Measurements from ENCODE around the gene PTPRC. TPM values are rescaled to one million over a fixed set of nuclear protein-coding genes. Genes with fewer than 3 reads are reported as not detected.

Gene PTPRC
- total and polyA plus RNA-seq, 2 experiments from 2014 or later: 0.66 to 0.86 TPM

DNA sequence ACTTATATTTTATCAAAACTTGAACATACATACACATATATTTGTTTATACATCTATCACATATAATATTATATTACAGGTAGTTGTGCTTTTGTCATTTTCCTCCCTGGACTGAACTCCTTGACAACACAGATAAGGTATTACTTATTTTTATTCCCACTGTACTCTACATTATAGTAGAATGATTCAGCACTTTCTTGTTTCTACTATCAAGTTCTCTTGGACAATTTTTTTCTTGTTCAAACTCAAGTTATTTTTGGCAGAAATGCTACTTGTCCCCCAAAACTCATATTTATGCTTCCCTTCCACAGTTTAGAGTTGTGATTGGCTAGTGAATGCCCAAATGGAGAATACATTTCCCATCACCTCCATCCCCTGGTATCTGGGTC lies 10.8 kb upstream of the PTPRC start:
- Histone ChIP-seq H2AFZ (peak overlapping the region; percentile 49), H3K27me3 (replicated peaks; ENCODE audit: insufficient read depth) (no peaks in the 10 kb centered on the region), H3K4me3 (no peak overlapping the region), H3K4me1 (ENCODE audit: insufficient read depth) (peaks cover 20% of the 10 kb centered on the region), H3K4me2 (ENCODE audit: unreplicated experiment) (no peak overlapping the region), H3K27ac (no peak overlapping the region), H3K9me3 (ENCODE audit: low read depth) (no peaks in the 10 kb centered on the region), H3K9me2 (ENCODE audit: insufficient read depth) (no peaks in the 10 kb centered on the region), H3K9ac (no peak overlapping the region), H3K79me2 (ENCODE audit: insufficient read depth) (no peaks in the 10 kb centered on the region), H4K20me1 (ENCODE audit: insufficient read depth) (no peaks in the 10 kb centered on the region), H3F3A (ENCODE audit: insufficient read depth) (peaks cover 15% of the 10 kb centered on the region; the same call in 1 of the 2 replicates), H3K36me3 (ENCODE audit: low read depth) (no peaks in the 10 kb centered on the region)
- no peak for DNase-seq
- in situ Hi-C loops (cut with MboI): no loop called here
- TF ChIP-seq EZH2 (IDR thresholded peaks at IDR 0.05; ENCODE audit: insufficient read depth, poor library complexity, severe bottlenecking) (no peak), EZH2phosphoT487 (IDR thresholded peaks at IDR 0.05; ENCODE audit: insufficient read depth, low read depth) (no peak)

DNA sequence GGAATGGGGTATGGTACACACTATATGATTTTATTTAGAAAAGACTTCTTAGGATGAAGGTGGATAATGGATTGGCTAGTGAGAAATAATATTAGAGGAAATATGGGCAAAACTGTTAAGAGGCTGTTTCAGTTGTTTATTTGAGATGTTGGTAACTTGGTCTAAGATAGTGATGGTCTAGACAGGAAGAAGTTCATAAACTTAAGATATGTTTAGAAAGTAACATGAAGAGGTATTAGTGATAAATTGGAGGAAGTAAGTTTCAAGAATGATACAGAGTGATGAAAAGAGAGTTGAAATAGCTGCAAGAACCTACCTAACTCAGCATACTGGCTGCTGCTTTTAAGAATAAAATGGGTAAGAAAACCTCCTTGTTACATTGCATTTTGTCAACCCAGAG lies 9.2 kb upstream of the PTPRC start:
- Histone ChIP-seq H3K9ac (no peak overlapping the region), H3K9me3 (ENCODE audit: low read depth) (no peaks in the 10 kb centered on the region), H3K36me3 (ENCODE audit: low read depth) (no peaks in the 10 kb centered on the region), H3K79me2 (ENCODE audit: insufficient read depth) (no peaks in the 10 kb centered on the region), H3K4me2 (ENCODE audit: unreplicated experiment) (no peak overlapping the region), H2AFZ (peak overlapping the region; percentile 36; the same call in 1 of the 2 replicates), H3K4me1 (ENCODE audit: insufficient read depth) (peaks cover 5% of the 10 kb centered on the region), H4K20me1 (ENCODE audit: insufficient read depth) (no peaks in the 10 kb centered on the region), H3K9me2 (ENCODE audit: insufficient read depth) (no peaks in the 10 kb centered on the region), H3K27me3 (replicated peaks; ENCODE audit: insufficient read depth) (no peaks in the 10 kb centered on the region), H3F3A (ENCODE audit: insufficient read depth) (peaks cover 2% of the 10 kb centered on the region; the same call in 1 of the 2 replicates), H3K27ac (no peak overlapping the region), H3K4me3 (no peak overlapping the region)
- in situ Hi-C loops (cut with MboI): no loop called here
- TF ChIP-seq EZH2 (IDR thresholded peaks at IDR 0.05; ENCODE audit: insufficient read depth, poor library complexity, severe bottlenecking) (no peak), EZH2phosphoT487 (IDR thresholded peaks at IDR 0.05; ENCODE audit: insufficient read depth, low read depth) (no peak)
- DNase-seq: no peak

DNA sequence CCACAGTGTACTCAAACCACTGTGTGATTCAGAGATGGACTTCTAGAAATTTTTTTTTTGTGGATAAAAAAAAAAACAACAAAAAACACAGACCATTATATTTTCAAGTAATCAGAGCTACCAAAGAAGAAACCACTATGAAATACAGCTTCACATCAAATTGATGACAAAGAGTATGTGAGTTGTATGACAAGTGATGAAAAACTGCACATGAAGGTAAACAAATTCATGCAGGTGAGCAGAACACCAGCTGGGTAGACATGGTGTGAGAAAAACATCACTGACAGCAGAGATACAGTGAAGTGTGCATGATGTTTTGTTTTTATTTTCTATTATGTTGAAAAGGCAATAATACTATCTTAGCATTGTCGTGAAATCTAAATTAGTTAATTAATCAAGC lies 8.0 kb upstream of the PTPRC start:
- no peak for DNase-seq
- 74 to 82% methylated on average over 1 of the region's 1 CpG for WGBS, 2 experiments (ENCODE audit: low coverage in 1 of 2, low lambda C conversion rate in 2 of 2, missing lambda C conversion rate in 2 of 2)
- no peak overlapping the region for H3K4me3 ChIP-seq
- no peak overlapping the region for H3K27ac ChIP-seq
- no peaks in the 10 kb centered on the region for H3K9me2 ChIP-seq (ENCODE audit: insufficient read depth)
- H3F3A ChIP-seq (ENCODE audit: insufficient read depth): no peaks in the 10 kb centered on the region
- H4K20me1 ChIP-seq (ENCODE audit: insufficient read depth): no peaks in the 10 kb centered on the region
- no peaks in the 10 kb centered on the region for H3K27me3 ChIP-seq (replicated peaks; ENCODE audit: insufficient read depth)
- H2AFZ ChIP-seq: no peak overlapping the region
- H3K79me2 ChIP-seq (ENCODE audit: insufficient read depth): no peaks in the 10 kb centered on the region
- no peak overlapping the region for H3K9ac ChIP-seq
- TF ChIP-seq EZH2 (IDR thresholded peaks at IDR 0.05; ENCODE audit: insufficient read depth, poor library complexity, severe bottlenecking) (no peak), EZH2phosphoT487 (IDR thresholded peaks at IDR 0.05; ENCODE audit: insufficient read depth, low read depth) (no peak)
- H3K4me2 ChIP-seq (ENCODE audit: unreplicated experiment): no peak overlapping the region
- H3K36me3 ChIP-seq (ENCODE audit: low read depth): no peaks in the 10 kb centered on the region
- in situ Hi-C loops (cut with MboI): no loop called here
- H3K9me3 ChIP-seq (ENCODE audit: low read depth): no peaks in the 10 kb centered on the region
- peaks cover 4% of the 10 kb centered on the region; the same call in 1 of the 2 replicates for H3K4me1 ChIP-seq (ENCODE audit: insufficient read depth)

DNA sequence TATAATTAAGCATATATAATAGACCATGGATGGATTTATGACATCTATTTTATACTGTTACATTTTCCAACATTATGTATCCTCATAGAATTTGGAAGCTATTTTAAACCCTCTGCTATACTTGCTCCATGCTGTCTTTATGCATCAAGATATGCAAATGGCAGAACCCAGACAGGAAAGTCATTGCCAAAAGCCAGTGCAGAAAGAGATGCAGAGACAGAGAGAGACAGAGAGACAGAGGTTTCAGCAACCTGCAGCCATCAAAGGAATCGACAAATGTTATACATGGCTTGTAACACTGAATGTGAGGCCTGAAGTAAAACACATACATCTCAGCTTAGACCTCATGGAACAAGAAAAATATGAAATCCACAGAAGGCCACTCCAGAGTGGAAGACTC lies 7.5 kb upstream of the PTPRC start:
- Histone ChIP-seq H2AFZ (peak overlapping the region; percentile 42), H3K36me3 (ENCODE audit: low read depth) (no peaks in the 10 kb centered on the region), H3K4me3 (no peak overlapping the region), H3K79me2 (ENCODE audit: insufficient read depth) (no peaks in the 10 kb centered on the region), H3K27ac (no peak overlapping the region), H4K20me1 (ENCODE audit: insufficient read depth) (no peaks in the 10 kb centered on the region), H3K4me1 (ENCODE audit: insufficient read depth) (peaks cover 4% of the 10 kb centered on the region; the same call in 1 of the 2 replicates), H3K9me3 (ENCODE audit: low read depth) (no peaks in the 10 kb centered on the region), H3F3A (ENCODE audit: insufficient read depth) (no peaks in the 10 kb centered on the region), H3K4me2 (ENCODE audit: unreplicated experiment) (no peak overlapping the region), H3K27me3 (replicated peaks; ENCODE audit: insufficient read depth) (no peaks in the 10 kb centered on the region), H3K9ac (no peak overlapping the region), H3K9me2 (ENCODE audit: insufficient read depth) (no peaks in the 10 kb centered on the region)
- TF ChIP-seq EZH2 (IDR thresholded peaks at IDR 0.05; ENCODE audit: insufficient read depth, poor library complexity, severe bottlenecking) (no peak), EZH2phosphoT487 (IDR thresholded peaks at IDR 0.05; ENCODE audit: insufficient read depth, low read depth) (no peak)
- 64 to 81% methylated on average over 1 of the region's 1 CpG for WGBS, 2 experiments (ENCODE audit: low coverage in 1 of 2, low lambda C conversion rate in 2 of 2, missing lambda C conversion rate in 2 of 2)
- DNase-seq: no peak
- in situ Hi-C loops (cut with MboI): no loop called here

DNA sequence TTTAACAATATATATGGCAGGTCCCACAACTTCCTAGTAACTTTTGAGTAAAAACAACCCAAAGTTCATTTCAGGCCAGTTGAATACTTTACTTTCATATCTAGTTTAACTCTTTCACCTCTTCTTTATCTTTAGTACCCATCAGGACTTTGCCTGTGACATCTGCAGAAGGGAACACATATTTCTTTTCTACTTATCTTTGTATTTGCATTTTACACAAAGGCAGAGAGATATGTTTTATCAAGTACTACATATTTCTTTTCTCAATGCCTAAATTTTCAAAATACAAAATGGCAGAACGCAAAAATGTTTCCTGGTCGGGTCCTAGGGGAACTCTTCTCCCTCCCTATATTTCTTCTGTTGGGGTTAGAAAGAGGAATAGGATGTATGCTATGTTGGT lies 6.8 kb upstream of the PTPRC start:
- Histone ChIP-seq H4K20me1 (ENCODE audit: insufficient read depth) (no peaks in the 10 kb centered on the region), H2AFZ (peak overlapping the region; percentile 42), H3K4me2 (ENCODE audit: unreplicated experiment) (no peak overlapping the region), H3K36me3 (ENCODE audit: low read depth) (no peaks in the 10 kb centered on the region), H3K27me3 (replicated peaks; ENCODE audit: insufficient read depth) (no peaks in the 10 kb centered on the region), H3F3A (ENCODE audit: insufficient read depth) (no peaks in the 10 kb centered on the region), H3K9me2 (ENCODE audit: insufficient read depth) (no peaks in the 10 kb centered on the region), H3K27ac (no peak overlapping the region), H3K79me2 (ENCODE audit: insufficient read depth) (no peaks in the 10 kb centered on the region), H3K9me3 (ENCODE audit: low read depth) (no peaks in the 10 kb centered on the region), H3K4me3 (no peak overlapping the region), H3K9ac (no peak overlapping the region), H3K4me1 (ENCODE audit: insufficient read depth) (peaks cover 4% of the 10 kb centered on the region; the same call in 1 of the 2 replicates)
- 91 to 93% methylated on average over 2 of the region's 2 CpGs for WGBS, 2 experiments (ENCODE audit: low coverage in 1 of 2, low lambda C conversion rate in 2 of 2, missing lambda C conversion rate in 2 of 2)
- TF ChIP-seq EZH2phosphoT487 (IDR thresholded peaks at IDR 0.05; ENCODE audit: insufficient read depth, low read depth) (no peak), EZH2 (IDR thresholded peaks at IDR 0.05; ENCODE audit: insufficient read depth, poor library complexity, severe bottlenecking) (no peak)
- no peak for DNase-seq
- in situ Hi-C loops (cut with MboI): no loop called here

Measured in GM23248 (cell line).